CD1c-positive myeloid dendritic cell (primary cell): ENCODE results near the gene ODF2L.

ENCODE experiments used
- DNase-seq: peaks from one replicate; pipeline ENCODE4 v3.0.0-alpha.2; 2016; ENCODE audit errors: extremely low spot score

ODF2L gene

GRCh38 chr1:86395751-86396497, at the start of gene ODF2L:
ODF2L (minus strand) TSS chr1:86396323; CDS start chr1:86387027, 9,296 bp downstream.
- peak; percentile 87 for DNase-seq

DNA sequence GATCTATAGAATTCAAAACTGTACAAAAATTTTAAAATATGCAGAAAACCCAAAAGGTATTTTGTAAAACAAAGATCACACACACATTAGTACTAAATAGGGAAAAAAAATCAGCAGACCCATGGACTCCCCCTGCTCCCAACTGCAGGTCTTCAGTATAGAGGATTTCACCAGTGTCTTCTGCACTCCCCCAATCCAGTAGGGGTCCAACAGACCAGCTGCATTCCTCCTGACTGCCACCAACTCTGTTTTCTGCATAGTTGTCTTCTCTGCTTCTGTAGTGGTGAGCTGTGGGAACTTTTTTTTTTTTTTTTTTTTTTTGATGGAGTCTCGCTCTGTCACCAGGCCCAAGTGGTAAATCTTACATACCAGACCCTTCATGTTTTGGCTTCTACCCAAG, 49.8 kb upstream of the ODF2L start:
- no peak for DNase-seq

DNA sequence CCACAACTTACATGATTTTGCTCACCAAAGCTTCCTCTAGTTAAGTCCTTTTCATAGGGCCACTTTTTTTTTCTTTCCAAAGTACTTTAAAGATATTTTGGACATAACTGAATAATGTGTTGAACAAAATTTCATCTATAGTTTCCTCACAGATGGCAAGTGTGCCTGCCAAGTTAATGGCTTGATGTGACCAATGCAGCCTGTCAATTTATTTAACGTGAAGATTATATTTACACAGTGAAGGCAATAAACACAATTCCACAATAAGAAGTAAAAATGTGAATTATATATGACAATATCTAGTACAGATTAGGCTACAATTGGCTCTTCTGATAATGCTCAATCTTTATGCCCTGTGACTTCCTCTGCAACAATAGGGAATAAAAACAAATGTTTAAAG, 45.9 kb upstream of the ODF2L start:
- no peak for DNase-seq

DNA sequence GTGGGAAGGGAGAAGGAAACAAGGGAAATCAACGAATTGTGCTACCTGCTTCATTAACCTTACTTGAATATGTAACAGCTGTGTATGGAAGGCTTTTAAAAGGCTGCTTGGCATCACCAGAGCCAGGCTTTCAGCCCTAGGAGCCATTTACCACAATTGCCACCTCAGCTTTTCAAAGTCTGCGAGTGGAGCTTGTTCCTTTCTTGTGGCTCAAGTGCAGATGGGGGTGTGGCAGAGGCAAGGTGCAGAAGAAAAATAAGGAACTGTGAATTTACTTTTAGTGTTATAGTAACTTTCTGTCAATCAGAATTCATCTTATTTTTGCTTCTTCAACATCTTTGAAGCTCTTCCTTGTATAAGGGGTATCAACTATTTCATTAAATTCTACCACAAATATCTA, 45.5 kb upstream of the ODF2L start:
- DNase-seq = no peak

GRCh38 chr1:86436041-86436440, 39.9 kb upstream of the ODF2L start:
- no peak for DNase-seq

- DNase-seq = no peak
Measured at GRCh38 chr1:86435327-86435726, 39.2 kb upstream of the ODF2L start.

DNA sequence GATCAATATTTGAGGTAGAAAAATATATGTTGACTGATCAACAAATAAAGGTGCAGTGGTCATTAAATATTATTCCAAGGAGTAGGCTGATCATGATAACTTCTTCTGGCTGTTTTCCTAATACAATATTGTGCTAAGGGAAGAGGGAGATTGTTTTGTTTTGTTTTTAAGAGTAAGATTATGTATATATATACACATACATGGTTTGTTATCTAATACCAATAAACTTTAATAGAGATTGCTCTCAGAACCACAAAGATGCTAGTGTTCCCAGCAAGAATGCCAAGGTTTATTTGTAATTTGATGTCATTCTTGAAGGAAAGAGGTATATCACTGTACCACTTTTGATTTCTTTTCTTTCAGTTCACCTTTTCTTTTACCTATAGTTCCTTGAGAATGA, 37.9 kb upstream of the ODF2L start:
- DNase-seq = no peak

DNA sequence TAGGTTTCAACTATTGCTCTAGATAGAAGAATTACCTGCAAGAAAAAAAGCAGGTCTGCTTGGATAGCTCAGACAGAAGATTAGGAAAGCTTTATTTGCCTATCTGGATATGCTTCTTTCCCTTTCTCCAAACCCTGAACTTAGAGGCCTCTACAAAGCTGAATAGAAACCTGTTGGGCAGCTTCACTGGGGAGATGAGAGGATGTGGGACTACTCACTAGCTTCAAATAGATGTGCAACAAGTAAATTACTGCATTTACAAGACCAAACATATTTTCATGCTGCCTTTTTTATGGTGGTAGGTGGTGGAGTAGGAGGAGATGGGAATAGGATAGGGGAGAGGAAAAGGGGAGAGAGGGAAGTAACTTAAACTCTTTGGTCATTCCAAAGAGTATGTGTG, 34.3 kb upstream of the ODF2L start:
- no peak for DNase-seq

DNA sequence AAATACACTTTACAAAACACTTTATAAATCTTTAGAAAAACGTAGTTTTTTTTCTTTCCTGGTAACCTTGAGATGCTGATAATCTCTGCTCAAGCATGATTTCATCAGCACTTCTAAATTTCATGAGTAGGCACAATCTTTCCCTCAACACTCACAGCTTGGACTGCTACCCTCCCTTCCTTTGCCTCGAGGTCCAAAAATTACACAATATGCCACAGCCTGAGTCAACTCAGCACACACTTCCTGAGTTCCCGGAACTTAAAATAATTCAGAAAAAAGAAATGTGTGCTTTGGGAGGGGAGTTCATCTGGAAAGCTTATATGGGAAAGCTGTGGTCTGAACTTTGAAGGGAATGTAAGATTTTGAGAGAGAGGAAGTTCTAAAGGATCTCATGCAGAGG, 33.7 kb upstream of the ODF2L start:
- peak; percentile 71 for DNase-seq

DNA sequence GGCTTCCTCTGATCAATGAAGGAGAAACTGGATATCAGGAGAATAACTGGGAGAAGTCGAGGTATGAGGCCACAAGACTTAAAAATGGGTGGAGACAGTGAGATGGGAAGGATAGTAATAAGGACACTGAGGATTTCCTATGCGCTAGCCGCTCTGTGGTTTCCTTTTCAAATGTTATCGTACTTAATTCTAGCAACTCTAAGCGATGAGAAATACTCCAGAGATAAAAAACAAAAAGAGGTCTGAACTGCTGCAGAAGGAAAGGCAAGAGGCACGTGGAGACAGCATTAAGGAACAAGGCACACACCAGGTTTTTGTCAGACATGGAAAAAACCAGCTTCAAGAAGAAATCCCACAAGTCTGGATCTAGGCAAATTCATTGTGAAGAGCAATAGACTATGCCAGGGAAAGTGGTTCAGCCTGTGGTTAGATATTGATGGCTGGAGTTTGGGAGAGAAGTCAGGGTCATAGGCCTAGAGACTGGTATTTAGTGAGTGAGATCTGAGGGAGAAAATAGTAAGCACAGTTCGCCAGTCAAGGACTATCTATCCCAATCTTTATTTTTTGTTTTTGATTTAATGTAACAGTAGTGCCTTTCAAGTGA, 33.1 kb upstream of the ODF2L start:
- peak; percentile 3 for DNase-seq

DNA sequence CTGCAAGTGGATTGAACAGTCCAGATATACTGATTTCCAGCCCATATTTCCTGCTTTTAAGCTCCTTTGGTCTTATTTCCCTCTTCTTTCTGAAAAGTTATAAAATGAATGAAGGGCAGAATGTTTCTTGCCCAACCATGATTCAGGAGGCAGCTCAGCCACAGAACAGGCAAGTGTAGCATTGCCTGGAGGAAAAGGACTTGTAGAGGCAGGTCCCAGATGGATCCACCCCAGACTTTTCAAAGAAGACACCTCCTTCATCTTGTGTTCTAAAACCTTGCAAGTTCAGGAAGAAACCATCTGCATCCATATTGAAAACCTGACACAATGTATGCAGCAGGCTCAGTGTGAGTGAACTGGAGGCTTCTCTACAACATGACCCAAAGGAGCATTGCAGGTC, 27.8 kb upstream of the ODF2L start, which contains the start of gene CLCA2:
CLCA2 (plus strand) TSS at position 299 of the 400 bp plus-strand sequence; CDS start at position 376, 77 bp downstream.
- DNase-seq = no peak

- DNase-seq = no peak
Measured at GRCh38 chr1:86423473-86423872, 27.4 kb upstream of the ODF2L start.

- no peak for DNase-seq
Measured at GRCh38 chr1:86421601-86422280, 25.6 kb upstream of the ODF2L start.

DNA sequence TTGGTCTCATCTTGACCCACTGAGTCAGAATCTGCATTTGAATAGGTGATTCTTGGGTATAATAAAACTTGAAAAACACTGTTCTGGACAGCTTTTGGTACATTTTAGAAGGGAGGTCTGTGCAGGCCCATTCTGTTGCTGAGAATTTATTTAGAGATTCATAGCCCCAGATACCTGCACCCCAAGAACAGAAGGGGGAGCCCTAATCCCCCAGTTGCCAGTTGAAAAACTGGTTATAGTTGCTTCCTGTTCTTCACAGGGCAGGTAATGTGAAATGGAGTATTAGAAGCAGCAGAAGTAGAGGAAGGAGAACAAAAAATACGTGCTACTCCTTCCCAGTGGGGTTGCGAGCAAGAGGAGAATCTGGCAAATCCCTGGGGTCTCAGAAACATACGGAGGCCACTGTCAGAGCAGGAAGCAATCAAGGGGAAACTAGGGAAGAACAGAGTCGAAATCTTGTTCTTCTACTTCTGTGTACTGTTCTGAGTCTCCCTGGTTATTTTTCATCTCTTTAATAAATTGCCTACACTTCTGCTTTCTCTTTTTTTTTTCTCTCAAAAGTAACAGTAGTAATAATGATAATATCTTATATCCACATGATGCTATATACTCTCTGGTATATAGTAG, 23.3 kb upstream of the ODF2L start:
- DNase-seq = peak; percentile 31

DNA sequence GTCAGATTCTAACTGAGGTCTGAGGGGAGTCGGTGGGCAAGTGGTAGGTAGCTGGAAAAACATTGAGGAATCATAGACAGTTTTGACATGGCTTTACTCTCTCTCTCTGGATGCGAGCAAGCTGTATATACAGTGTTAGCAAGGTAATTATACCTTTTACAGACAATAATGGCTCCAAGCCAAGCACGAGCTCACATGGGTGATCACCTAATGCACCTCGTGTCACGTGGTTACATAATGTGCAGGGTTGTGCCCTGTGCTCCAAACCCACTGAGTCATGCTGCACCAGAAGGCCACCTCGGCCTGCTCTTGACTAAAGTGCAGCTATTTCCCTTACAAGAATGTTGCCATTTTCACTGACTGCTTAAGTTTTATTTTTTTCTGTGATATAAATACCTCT, 20.2 kb upstream of the ODF2L start:
- DNase-seq = no peak

GRCh38 chr1:86410879-86411278, 14.8 kb upstream of the ODF2L start:
- no peak for DNase-seq

DNA sequence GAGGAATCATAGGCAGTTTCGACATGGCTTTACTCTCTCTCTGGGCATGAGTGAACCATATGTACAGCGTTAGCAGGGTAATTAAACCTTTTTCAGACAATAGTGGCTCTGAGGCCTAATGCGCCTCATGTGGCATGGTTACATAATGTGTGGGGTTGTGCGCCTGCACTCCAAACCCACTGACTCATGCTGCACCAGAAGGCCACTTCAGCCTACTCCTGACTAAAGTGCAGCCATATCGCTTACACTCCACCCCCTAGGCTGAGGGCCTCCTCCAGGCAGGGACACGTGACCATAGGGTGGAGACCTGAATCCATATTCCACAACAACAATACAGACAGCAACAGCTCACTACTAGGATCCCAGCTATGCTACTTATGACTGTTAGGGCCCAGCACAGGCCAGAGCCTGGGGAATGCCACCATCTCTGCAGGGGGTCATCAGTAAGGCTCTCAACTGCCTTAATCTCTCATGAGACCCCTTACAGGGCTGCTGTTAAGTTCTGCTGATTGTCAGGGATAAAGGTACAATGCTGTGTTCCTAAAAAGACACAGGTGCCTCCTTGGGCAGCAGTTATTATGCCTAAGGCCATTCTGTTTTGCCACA, 13.4 kb upstream of the ODF2L start:
- DNase-seq = no peak

GRCh38 chr1:86396498-86396890, 371 bp upstream of the ODF2L start:
- no peak for DNase-seq

DNA sequence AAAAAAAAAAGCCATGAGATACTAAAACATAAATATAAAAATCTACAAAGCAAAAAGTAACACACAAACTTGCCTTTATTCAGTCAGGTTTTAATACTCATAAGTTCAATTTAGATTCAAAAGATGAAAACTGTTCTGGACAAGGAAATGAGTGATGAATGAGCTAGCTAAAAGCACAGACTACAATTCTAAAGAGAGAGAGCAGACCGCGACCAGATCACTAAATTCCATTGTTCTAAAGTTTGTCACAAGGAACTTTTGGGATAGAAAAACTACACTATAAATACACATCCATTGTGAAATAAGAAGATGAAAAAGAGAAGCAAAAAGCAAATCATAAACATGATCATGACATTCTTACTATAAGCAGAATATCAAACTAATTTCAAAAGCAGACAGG, 1.7 kb downstream of the ODF2L start:
- no peak for DNase-seq

DNA sequence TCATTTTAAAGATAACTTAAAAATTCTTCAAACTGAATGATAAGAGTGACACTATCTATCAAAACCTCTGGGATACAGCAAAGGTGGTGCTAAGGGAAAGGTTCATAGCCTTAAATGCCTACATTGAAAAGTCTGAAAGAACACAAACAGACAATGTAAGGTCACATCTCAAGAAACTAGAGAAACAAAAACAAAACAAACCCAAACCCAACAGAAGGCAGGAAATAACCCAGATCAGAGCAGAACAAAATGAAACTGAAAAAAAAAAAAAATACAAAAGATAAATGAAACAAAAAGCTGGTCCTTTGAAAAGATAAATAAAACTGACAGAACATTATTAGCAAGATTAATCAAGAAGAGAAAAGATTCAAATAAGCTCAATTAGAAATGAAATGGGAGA, 6.8 kb downstream of the ODF2L start:
- DNase-seq = no peak

- no peak for DNase-seq
Measured at GRCh38 chr1:86388777-86389176, 7.3 kb downstream of the ODF2L start.
